HL-60/S4 treated with retinoic acid at 250 ng/mL for 4 days and 3 days (cell line): ENCODE measurements around the gene HMCN1.

Experiments
- in situ Hi-C: fragments of 300-500 bp; cut with MboI; formaldehyde crosslinking; loops from 2 replicates; pipeline ENCODE4 v1.7.0; 2022; ENCODE audit warnings: low sequenced_read_pairs

Gene HMCN1

DNA sequence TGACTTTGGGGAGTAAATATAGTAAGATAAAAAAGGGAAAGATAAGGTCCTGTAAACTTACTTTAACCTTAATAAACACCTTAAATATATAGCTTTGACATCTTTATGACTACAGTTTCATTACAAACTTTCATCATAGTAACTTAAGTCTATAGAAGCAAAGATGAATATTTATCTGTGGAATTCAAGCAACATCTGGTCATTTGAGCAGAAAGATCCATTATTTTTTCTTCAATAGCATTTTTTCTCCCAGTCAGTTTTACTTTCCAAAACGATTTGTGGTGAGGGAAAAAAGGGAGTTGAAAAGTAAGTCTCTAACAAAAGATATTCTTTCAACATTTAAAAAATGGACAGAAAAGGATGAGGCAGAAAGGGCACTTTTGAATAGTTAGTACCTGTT lies 69.0 kb downstream of the HMCN1 start:
- in situ Hi-C loops = no loop called here

DNA sequence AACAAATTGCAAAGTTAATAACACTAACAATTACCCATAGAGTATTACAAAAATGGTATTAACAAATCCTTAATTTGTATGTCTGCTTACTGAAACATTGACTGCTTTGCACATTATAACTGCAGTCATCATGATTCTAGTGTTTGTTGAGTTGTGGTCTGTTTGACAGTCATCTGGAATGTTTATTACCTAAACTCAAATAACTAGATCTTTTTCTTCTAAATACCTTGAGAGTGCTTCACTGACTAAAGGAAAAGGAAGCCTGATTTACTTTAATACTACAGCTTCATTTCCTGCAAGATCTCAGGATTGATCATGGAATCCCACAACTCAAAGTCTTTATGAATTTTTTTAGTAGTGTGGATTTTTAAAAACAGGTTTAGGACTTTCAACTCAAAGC lies 70.0 kb downstream of the HMCN1 start:
- in situ Hi-C loops = no loop called here

DNA sequence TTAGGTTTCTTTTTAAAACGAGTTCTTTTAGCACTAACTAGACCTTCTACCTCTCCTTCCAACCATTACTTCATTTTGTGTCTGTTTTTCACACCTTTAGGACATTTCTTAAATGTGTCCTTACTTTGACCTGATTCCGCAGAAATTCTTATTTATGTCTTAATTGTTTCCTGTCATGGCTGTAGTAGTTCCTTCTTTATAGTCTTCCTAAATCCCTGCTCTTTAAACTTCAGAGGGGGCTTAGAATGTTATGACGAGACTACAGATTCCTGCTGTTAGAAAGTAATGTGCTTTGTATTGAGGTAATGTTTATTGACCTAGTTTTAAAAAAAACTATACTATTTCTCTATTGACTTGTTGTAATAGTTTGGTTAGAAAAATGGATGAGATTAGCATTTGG lies 70.4 kb downstream of the HMCN1 start:
- in situ Hi-C loops = no loop called here

GRCh38 chr1:185807275-185807674 lies 73.1 kb downstream of the HMCN1 start:
- in situ Hi-C loops = no loop called here

DNA sequence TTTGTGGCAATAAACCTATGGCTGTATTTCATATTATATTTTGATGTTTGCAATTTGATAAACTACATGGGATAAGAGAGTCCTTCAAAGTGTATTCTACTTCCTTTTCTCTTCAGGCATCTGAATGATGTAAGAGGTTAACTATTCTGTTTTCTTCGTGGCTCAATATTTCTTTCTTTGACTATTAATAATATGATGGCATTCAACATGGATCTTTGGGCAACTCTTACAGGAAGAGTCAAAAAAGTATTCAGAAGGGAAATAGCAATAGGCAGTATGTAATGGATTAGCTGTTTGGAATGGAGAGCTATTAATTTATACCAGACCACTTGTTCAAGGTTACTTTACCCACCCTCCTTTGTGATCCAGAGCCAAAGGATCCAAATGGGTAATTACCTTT lies 74.4 kb downstream of the HMCN1 start:
- in situ Hi-C loops = no loop called here

GRCh38 chr1:185811073-185811709 lies 77.0 kb downstream of the HMCN1 start:
- in situ Hi-C loops = no loop called here

GRCh38 chr1:185812934-185813333 lies 78.7 kb downstream of the HMCN1 start:
- in situ Hi-C loops = no loop called here

DNA sequence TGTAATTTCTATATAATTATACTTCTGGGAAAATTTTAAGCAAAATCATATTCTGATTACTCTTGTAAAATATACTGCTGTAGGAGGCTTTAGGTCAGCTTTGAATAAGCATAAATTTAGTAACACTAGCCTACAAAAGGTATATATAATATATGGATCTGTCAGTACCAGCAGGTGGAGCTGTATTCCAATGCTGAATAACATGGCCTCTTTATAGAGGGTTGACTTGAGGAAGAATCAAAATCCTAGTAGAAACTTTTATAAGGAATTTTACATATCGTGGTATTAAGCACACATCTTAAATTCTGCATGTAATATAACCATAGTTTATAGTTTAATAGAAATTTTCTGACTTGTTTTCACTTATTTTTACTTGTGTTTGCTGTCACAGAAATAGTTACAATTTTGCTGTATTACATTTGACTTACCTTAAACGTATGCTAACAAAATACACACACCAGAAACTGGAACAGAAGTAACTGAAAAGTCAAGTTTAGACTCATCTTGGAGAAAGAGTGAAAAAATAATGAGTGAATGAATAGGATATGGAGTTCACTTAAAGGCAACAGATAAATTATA lies 79.3 kb downstream of the HMCN1 start:
- in situ Hi-C loops = no loop called here

GRCh38 chr1:185816460-185816859 lies 82.3 kb downstream of the HMCN1 start:
- in situ Hi-C loops = no loop called here

DNA sequence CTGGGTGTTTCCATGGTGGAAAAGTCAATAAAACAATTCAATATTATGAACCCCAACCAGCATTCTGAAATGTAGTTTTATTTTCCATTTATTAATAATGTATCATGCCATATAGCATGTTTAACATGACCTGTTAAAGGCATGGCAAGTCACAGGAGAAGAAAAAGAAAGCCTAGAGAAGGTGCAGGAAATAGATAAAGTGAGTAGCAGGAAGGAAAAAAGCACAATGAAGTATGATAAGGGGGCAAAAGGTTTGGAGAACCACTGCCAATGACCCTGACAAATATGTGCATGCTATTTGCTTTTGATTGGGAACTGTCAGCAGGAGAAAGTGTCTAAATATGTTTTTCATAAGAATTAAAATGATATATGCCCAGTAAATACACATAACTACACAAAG lies 85.6 kb downstream of the HMCN1 start:
- in situ Hi-C loops = no loop called here

DNA sequence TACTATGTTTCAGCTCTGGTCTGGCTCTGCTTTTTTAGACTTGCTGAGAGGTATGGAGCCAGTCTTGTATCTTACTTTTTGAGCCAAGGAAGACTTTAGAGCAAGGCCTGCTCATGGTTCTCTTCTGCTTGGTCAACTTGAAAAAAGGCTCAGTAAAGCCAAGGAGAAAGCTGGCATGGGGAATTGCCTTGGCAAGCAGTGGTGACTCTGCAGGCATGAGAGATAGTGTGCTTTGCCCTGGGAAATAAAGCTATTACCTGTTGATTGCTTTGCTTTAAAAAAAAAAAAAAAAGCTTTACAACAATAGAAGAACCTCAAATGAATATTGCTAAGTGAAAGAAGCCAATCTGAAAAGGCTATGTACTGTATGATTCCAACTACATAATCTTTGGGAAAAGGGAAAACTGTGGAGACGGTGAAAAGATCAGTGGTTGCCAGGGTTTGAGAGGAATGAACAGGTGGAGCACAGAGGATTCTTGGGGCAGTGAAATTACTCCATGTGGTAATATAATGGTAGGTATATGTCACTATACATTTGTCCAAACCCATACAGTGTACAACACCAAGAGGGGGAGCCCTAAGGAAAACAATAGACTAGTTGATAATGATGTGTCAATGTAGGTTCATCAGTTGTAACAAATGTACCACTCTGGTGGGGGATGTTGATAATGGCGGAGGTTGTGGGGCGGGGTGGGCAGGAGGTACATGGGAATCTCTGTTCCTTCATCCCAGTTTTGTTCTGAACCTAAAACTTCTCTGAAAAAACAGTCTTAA lies 87.6 kb downstream of the HMCN1 start:
- in situ Hi-C loops = no loop called here

DNA sequence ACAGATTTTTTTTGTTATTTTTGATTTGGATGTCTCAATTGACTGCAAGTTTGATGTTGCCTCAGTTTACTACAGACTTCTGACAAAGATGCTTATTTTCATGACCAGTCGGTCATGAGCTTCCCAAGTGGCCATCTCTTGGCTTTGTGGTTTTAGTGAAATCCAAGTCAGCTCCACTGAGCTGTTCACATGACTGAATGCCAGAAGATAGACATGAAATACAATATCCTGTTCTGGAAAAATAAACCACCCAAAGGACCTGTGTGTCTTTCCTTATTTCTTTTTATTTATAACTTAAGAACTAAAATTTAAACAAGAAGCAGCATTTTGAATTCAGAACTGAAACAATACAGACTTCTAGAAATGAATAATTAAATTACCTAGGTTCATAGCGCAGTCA lies 89.3 kb downstream of the HMCN1 start:
- in situ Hi-C loops = no loop called here

DNA sequence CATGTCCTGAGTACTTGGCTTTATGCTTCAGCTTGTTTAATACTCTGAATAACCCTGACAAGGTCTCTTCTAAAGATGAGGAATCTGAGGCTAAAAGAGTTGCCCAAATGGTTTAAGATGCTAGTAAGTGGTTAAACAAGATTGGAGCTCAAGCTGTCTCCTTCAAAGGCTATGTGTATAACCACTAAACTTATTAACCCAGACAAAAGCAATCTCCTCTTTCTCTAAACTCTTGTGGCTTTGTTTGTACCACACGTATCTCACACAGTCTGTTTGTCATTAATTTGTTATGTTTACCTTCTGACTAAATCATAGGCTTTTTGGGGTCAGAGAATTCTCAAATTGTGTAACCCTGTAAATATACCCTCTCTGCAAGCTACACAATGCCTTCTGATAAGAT lies 89.9 kb downstream of the HMCN1 start:
- in situ Hi-C loops = no loop called here

DNA sequence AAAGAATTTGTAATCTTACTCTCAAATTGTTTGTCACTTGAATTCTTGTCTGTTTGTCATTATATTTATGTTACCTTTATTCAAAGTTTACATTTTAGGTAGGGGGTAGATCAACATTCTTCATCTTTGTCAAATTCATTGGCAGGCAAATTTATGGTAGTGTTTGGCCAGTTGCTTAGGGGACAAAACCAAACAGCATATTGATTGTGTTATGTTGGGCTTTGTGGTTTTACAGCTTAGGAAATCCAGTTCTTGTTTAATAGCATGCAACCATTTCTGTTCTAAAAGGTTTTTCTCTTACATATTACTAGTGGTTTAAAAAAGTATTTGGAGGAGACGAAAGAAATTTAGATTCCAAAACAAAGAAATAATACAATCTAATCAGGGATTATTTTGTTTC lies 91.4 kb downstream of the HMCN1 start:
- in situ Hi-C loops = no loop called here

DNA sequence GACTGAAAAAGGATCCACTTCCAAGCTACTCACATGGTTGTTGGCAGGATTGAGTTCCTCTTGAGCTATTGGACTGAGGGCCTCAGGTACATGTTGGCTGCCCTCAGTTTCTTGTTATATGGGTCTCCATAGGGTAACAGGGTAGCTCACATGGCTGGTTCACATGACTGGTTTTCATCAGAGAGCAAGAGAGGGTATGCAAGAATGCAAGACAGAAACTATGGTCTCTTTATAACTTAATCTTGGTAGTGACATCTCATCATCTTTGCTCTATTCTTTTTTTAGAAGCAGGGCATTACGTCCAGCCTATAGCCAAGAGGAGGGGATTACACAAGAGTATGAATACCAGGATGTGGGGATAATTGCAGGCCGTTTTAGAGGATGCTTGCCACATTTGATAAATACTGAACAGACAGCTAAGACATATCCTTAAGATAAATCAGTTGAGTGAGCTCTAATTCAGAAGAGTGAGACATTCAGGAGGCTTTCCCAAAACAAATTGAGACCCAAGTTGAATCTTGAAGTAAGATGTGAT lies 100.2 kb downstream of the HMCN1 start:
- in situ Hi-C loops = no loop called here

DNA sequence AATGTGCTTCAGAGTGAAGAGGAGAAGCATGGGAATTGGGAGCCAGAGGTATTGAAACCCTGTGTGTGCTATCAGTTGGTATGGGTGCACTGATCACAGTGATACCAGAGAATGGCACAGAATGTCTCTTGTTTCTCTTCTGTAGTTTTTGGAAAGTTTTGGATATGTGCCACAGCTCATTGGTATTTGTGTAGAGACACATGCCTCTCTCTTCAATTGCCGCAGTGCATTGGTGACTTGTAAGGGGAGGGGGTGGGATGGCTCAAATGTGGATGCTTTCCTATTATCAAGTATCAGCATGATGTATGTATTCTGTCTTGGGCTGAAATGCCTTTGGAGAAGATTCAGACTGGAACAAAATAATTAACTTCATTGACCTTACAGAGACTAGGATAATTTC lies 101.0 kb downstream of the HMCN1 start:
- in situ Hi-C loops = no loop called here

DNA sequence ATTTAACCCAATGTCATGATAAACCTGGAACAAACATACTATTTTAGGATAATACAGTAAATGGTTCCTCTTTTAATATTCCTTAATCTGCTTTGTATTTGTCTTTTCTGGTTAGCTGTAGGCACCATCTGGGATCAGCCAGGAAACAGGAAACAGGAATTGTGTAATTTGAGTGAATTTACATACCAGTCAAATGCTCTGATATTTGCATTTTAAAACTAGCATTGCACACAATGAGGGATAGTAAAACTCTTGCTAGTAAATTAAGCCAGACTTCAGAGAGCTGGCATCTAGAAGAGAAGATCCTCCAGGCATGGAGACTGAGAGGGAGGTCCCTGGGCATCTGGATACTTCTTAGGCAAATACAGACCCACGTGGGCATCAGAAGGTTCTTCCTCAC lies 103.5 kb downstream of the HMCN1 start:
- in situ Hi-C loops = no loop called here

DNA sequence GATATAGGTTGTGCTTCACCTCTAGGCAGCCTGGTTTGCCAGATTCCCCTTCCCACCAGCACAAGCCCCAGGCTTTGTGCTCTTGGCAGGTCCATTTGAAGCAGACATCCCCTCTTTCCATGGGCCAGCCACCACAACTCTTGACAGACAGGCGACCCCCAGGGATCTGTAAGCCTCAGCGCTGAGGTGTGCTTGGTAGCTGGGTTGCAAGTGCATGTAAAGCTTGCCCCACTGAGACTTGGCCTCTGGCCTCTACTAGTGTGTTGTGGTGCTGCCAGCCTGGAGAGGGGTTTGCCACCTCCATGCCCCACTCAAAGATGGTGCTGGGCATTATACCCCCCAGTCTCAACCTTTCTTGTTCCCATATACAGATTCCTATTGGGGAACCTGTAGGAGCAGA lies 103.9 kb downstream of the HMCN1 start:
- in situ Hi-C loops = no loop called here

GRCh38 chr1:185840880-185841279 lies 106.7 kb downstream of the HMCN1 start:
- in situ Hi-C loops = no loop called here

DNA sequence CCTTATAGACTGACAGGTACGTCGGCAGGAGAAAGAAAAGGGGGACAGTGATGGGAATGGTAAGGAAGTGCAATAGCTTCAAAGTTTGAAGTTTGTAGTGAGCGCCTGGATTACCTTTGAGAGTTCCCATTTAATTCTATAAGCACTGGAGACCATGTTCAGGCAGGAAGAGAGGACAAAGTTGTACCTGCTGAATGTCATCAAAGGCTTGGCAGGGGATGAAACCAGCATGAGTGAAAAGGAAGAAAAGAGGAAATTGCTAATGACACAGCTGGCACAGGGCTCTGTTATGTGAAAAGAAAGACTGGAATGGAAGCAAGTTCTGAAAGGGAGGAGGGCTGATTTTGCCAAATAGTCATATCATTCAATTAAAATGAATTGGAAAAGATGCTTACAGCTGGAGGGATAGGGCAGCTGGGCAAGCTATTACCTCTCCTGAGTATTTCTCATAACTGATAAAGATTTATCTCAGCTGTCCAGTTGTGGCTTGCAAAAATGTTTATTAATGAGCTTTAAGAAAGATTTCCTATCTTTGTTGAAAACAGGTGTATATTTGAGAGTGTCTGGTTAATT lies 109.2 kb downstream of the HMCN1 start:
- in situ Hi-C loops = no loop called here

GRCh38 chr1:185843986-185844385 lies 109.8 kb downstream of the HMCN1 start:
- in situ Hi-C loops = no loop called here
